ENCODE data around the gene GPAT3. TPM values are rescaled to one million over a fixed set of nuclear protein-coding genes. Genes with fewer than 3 reads are reported as not detected.

The GPAT3 gene
- total RNA-seq, 1 experiment from 2014 or later: 34.2 TPM

DNA sequence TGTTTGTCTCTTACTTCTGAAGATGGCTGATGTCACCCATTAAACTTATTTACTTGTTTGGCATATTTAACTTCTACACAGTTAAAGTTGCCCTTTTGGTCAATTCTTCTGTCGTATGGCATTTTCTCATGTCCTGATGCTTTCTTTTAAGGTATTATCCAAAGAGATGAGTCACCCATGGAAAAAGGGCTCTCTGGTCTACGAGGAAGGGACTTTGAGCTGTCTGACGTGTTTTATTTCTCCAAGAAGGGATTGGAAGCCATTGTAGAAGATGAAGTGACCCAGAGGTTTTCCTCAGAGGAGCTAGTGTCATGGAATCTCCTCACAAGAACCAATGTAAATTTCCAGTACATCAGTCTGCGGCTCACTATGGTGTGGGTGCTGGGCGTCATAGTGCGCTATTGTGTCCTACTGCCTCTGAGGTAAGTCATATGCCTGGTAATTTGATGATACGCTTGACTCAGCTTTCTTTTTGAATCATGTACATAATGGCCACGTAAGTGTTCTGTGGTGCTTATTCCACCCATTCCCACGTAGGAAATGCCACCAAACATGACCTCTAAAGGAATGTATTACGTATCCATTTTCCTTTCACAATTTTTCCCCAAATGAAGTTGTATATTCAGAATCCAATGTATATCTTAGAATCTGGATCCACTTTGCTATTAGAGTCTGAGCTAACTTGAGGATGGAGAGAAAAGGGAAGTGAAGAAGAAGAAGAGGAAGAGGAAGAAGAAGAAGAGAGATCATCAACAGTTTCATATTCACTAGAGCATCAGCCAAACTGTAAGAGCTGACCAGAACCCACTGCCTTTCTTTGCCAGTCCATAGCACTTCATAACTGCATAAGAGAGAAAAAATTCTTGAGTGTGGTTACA, 45.7 kb downstream of the GPAT3 start:
- peaks cover 5% of the 10 kb centered on the region; the same call in 1 of the 2 replicates for H3K36me3 ChIP-seq (ENCODE audit: low read depth, low read length)
- ATAC-seq: no peak
- H4K20me1 ChIP-seq (ENCODE audit: low read length): no peaks in the 10 kb centered on the region
- no peak overlapping the region for H3K4me2 ChIP-seq (ENCODE audit: low read length)
- no TSS peak for BruUV-seq (replicated peaks)
- ChIA-PET POLR2A (ENCODE audit: unreplicated experiment) (no interaction called here), CTCF (no interaction called here)
- H3K9me3 ChIP-seq (ENCODE audit: low read length): no peaks in the 10 kb centered on the region
- TF ChIP-seq, protein P1, sequence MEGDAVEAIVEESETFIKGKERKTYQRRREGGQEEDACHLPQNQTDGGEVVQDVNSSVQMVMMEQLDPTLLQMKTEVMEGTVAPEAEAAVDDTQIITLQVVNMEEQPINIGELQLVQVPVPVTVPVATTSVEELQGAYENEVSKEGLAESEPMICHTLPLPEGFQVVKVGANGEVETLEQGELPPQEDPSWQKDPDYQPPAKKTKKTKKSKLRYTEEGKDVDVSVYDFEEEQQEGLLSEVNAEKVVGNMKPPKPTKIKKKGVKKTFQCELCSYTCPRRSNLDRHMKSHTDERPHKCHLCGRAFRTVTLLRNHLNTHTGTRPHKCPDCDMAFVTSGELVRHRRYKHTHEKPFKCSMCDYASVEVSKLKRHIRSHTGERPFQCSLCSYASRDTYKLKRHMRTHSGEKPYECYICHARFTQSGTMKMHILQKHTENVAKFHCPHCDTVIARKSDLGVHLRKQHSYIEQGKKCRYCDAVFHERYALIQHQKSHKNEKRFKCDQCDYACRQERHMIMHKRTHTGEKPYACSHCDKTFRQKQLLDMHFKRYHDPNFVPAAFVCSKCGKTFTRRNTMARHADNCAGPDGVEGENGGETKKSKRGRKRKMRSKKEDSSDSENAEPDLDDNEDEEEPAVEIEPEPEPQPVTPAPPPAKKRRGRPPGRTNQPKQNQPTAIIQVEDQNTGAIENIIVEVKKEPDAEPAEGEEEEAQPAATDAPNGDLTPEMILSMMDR (conservative IDR thresholded peaks at IDR 0.05; ENCODE audit: low read depth, low read length): no peak
- TF ChIP-seq EZH2 (IDR thresholded peaks at IDR 0.05; ENCODE audit: low read length, unreplicated experiment) (no peak), EZH2phosphoT487 (IDR thresholded peaks at IDR 0.05; ENCODE audit: borderline replicate concordance, low read length) (no peak)
- H3K9me2 ChIP-seq (replicated peaks; ENCODE audit: low read length): no peaks in the 10 kb centered on the region
- no peak overlapping the region for H3K4me3 ChIP-seq (ENCODE audit: low read length)
- H2AFZ ChIP-seq (ENCODE audit: low read length): no peak overlapping the region
- intact Hi-C loops (cut with micrococcal nuclease): no loop called here
- H3K4me1 ChIP-seq (ENCODE audit: insufficient read depth, low read length): peaks cover 10% of the 10 kb centered on the region
- no peak overlapping the region for H3K9ac ChIP-seq (ENCODE audit: low read length)
- no peak for DNase-seq
- H3K79me2 ChIP-seq (ENCODE audit: low read length): peaks cover 13% of the 10 kb centered on the region; the same call in 1 of the 2 replicates
- H3F3A ChIP-seq (ENCODE audit: low read length, unreplicated experiment): no peaks in the 10 kb centered on the region
- no peak overlapping the region for H3K27ac ChIP-seq (ENCODE audit: low read length)
- no peaks in the 10 kb centered on the region for H3K27me3 ChIP-seq (ENCODE audit: low read length)

DNA sequence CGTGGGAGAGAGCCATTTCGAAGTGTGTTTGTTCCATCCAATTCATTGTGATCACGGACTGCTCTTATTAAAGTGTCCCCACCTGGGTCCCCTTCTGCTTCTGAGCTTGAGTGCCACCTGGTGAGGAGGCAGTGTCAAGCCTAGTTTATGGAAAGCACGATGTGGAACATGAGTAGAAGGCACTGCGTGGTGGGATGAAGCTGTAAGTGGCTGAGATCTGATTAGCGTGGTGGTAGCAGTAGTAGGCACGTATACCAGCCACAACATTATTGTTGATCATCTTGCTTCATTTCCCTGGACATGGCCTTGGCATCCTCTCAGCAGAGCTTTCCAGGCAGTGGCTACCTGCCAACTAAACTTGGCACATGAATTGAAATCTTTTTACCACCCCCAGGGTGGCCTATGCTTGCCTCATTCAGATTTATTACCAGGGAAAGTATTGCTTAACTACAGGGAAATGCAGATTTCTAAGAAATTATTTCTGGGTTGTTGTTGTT, 46.4 kb downstream of the GPAT3 start:
- no peaks in the 10 kb centered on the region for H3K9me3 ChIP-seq (ENCODE audit: low read length)
- ATAC-seq: peak; percentile 50
- DNase-seq: peak; percentile 73
- H3K79me2 ChIP-seq (ENCODE audit: low read length): peaks cover 9% of the 10 kb centered on the region; the same call in 1 of the 2 replicates
- H3K27me3 ChIP-seq (ENCODE audit: low read length): no peaks in the 10 kb centered on the region
- BruUV-seq (replicated peaks): no TSS peak
- H3K36me3 ChIP-seq (ENCODE audit: low read depth, low read length): peaks cover 5% of the 10 kb centered on the region; the same call in 1 of the 2 replicates
- no peak overlapping the region for H3K9ac ChIP-seq (ENCODE audit: low read length)
- H3K27ac ChIP-seq (ENCODE audit: low read length): no peak overlapping the region
- TF ChIP-seq EZH2 (IDR thresholded peaks at IDR 0.05; ENCODE audit: low read length, unreplicated experiment): no peak
- TF ChIP-seq EZH2phosphoT487 (IDR thresholded peaks at IDR 0.05; ENCODE audit: borderline replicate concordance, low read length): no peak
- TF ChIP-seq, protein P1 (conservative IDR thresholded peaks at IDR 0.05; ENCODE audit: low read depth, low read length): peak; percentile 52
- H3K4me2 ChIP-seq (ENCODE audit: low read length): no peak overlapping the region
- no peak overlapping the region for H2AFZ ChIP-seq (ENCODE audit: low read length)
- H3F3A ChIP-seq (ENCODE audit: low read length, unreplicated experiment): no peaks in the 10 kb centered on the region
- H3K4me3 ChIP-seq (ENCODE audit: low read length): no peak overlapping the region
- CTCF ChIA-PET: interaction anchor here (0.6 kb wide), 1 partner anchor 35 kb away, joined by 3 read pairs; no protein-coding TSS in a partner anchor
- POLR2A ChIA-PET (ENCODE audit: unreplicated experiment): no interaction called here
- intact Hi-C loops (cut with micrococcal nuclease): no loop called here
- peaks cover 10% of the 10 kb centered on the region for H3K4me1 ChIP-seq (ENCODE audit: insufficient read depth, low read length)
- H3K9me2 ChIP-seq (replicated peaks; ENCODE audit: low read length): no peaks in the 10 kb centered on the region
- no peaks in the 10 kb centered on the region for H4K20me1 ChIP-seq (ENCODE audit: low read length)

Data from PC-3 (cell line).